Osteocyte (in vitro differentiated cells): ENCODE data around the gene DDX18. TPM values are rescaled to one million over a fixed set of nuclear protein-coding genes. Genes with fewer than 3 reads are reported as not detected.

Source experiments
- DNase-seq: peaks from one replicate; pipeline ENCODE4 v3.0.0; 2021; ENCODE audit warnings: mixed read lengths; ENCODE audit not compliant: unreplicated experiment; ENCODE audit errors: extremely low spot score
- H3K27ac Mint-ChIP-seq: one replicate; pipeline ENCODE4 v1.8.0; 2021; ENCODE audit warnings: mild to moderate bottlenecking, mixed read lengths; ENCODE audit not compliant: unreplicated experiment
- H3K27me3 Mint-ChIP-seq: one replicate; pipeline ENCODE4 v1.8.0; 2021; ENCODE audit warnings: mixed read lengths; ENCODE audit not compliant: unreplicated experiment
- H3K36me3 Mint-ChIP-seq: one replicate; pipeline ENCODE4 v1.8.0; 2021; ENCODE audit warnings: mixed read lengths; ENCODE audit not compliant: unreplicated experiment
- H3K4me1 Mint-ChIP-seq: one replicate; pipeline ENCODE4 v1.8.0; 2021; ENCODE audit warnings: mixed read lengths; ENCODE audit not compliant: unreplicated experiment
- H3K4me3 Mint-ChIP-seq: one replicate; pipeline ENCODE4 v1.8.0; 2021; ENCODE audit warnings: mild to moderate bottlenecking, moderate library complexity, mixed read lengths; ENCODE audit not compliant: unreplicated experiment
- H3K9me3 Mint-ChIP-seq: one replicate; pipeline ENCODE4 v1.8.0; 2021; ENCODE audit warnings: mixed read lengths; ENCODE audit not compliant: unreplicated experiment
- CTCF ChIP-seq: fragments of 200-600 bp; sonication (generic); IDR thresholded peaks from 2 replicates; pipeline ENCODE4 v1.5.0; 2021; ENCODE audit warnings: antibody characterized with exemption, mild to moderate bottlenecking, moderate library complexity
- total RNA-seq: library from RNA; stranded (reverse); gene quantifications from 2 replicates; pipeline ENCODE4 v1.2.1, GENCODE V29; 2021

Gene DDX18
- total RNA-seq, 1 donor from 2014 or later: 49.4 TPM

- TF ChIP-seq CTCF: no peak
- Mint-ChIP-seq H3K4me1 (peaks cover 2% of the 10 kb centered on the region), H3K36me3 (peaks cover 40% of the 10 kb centered on the region), H3K4me3 (no peak overlapping the region), H3K9me3 (no peaks in the 10 kb centered on the region), H3K27me3 (no peaks in the 10 kb centered on the region), H3K27ac (no peak overlapping the region)
- DNase-seq: no peak
Measured at GRCh38 chr2:117832905-117833613, 18.6 kb downstream of the DDX18 start.

GRCh38 chr2:117833911-117834310 lies 19.4 kb downstream of the DDX18 start:
- Mint-ChIP-seq H3K27me3 (no peaks in the 10 kb centered on the region), H3K4me1 (peaks cover 2% of the 10 kb centered on the region), H3K4me3 (no peak overlapping the region), H3K9me3 (no peaks in the 10 kb centered on the region), H3K36me3 (peaks cover 32% of the 10 kb centered on the region), H3K27ac (no peak overlapping the region)
- TF ChIP-seq CTCF: no peak
- DNase-seq: no peak

- Mint-ChIP-seq H3K9me3 (no peaks in the 10 kb centered on the region), H3K4me3 (no peak overlapping the region), H3K36me3 (peaks cover 24% of the 10 kb centered on the region), H3K27ac (no peak overlapping the region), H3K4me1 (peaks cover 2% of the 10 kb centered on the region), H3K27me3 (no peaks in the 10 kb centered on the region)
- DNase-seq: no peak
- no peak for TF ChIP-seq CTCF
Measured at GRCh38 chr2:117834992-117835391, 20.5 kb downstream of the DDX18 start.

GRCh38 chr2:117835990-117836760 lies 21.7 kb downstream of the DDX18 start:
- H3K27me3 Mint-ChIP-seq: peaks cover 4% of the 10 kb centered on the region
- H3K36me3 Mint-ChIP-seq: peaks cover 13% of the 10 kb centered on the region
- peaks cover 2% of the 10 kb centered on the region for H3K4me1 Mint-ChIP-seq
- no peak for DNase-seq
- no peaks in the 10 kb centered on the region for H3K9me3 Mint-ChIP-seq
- TF ChIP-seq CTCF: peak; percentile 73
- H3K27ac Mint-ChIP-seq: no peak overlapping the region
- peak overlapping the region; percentile 71 for H3K4me3 Mint-ChIP-seq

- H3K36me3 Mint-ChIP-seq: no peaks in the 10 kb centered on the region
- no peak for TF ChIP-seq CTCF
- no peak overlapping the region for H3K4me3 Mint-ChIP-seq
- peaks cover 35% of the 10 kb centered on the region for H3K27me3 Mint-ChIP-seq
- no peaks in the 10 kb centered on the region for H3K4me1 Mint-ChIP-seq
- H3K9me3 Mint-ChIP-seq: no peaks in the 10 kb centered on the region
- H3K27ac Mint-ChIP-seq: no peak overlapping the region
- DNase-seq: no peak
Measured at GRCh38 chr2:117845304-117845703, 30.8 kb downstream of the DDX18 start.
